Uterus (tissue), 4 donors: Measurements from ENCODE around the gene DNAJB1. TPM values are rescaled to one million over a fixed set of nuclear protein-coding genes. Genes with fewer than 3 reads are reported as not detected.
A peak's percentile ranks its signal among the peaks of the same experiment; 100 is the strongest.

ENCODE experiments used
- DNase-seq, 2 donors: peaks; one replicate each; pipeline ENCODE4 v3.0.0-alpha.2; 2019 to 2020
- H3K27ac ChIP-seq, 2 donors: fragments of 200-600 bp; sonication (generic); 1 replicate in 1 of 2; 2 replicates in 1 of 2; pipeline ENCODE4 v1.5.1; 2016 to 2018
- H3K27me3 ChIP-seq, 2 donors: fragments of 200-600 bp; sonication (generic); one replicate each; pipeline ENCODE4 v1.5.1; 2018 to 2019; ENCODE audit warnings: control low read depth in 1 of 2
- H3K36me3 ChIP-seq, 2 donors: fragments of 200-600 bp; sonication (generic); one replicate each; pipeline ENCODE4 v1.5.1; 2019; ENCODE audit warnings: control low read depth in 1 of 2
- H3K4me1 ChIP-seq, 2 donors: fragments of 200-600 bp; sonication (generic); one replicate each; pipeline ENCODE4 v1.5.1; 2018 to 2019; ENCODE audit warnings: control low read depth in 1 of 2
- H3K4me3 ChIP-seq, 2 donors: fragments of 200-600 bp; sonication (generic); 1 replicate in 1 of 2; 2 replicates in 1 of 2; pipeline ENCODE4 v1.5.1; 2018 to 2019; ENCODE audit warnings: mild to moderate bottlenecking in 1 of 2
- H3K9me3 ChIP-seq, 2 donors: fragments of 200-600 bp; sonication (generic); one replicate each; pipeline ENCODE4 v1.5.1; 2019; ENCODE audit warnings: control low read depth in 1 of 2
- POLR2A ChIP-seq, 2 donors: fragments of 450-650 bp; IDR thresholded peaks; one replicate each; pipeline ENCODE4 v1.6.1; 2016; ENCODE audit warnings: antibody characterized with exemption in 2 of 2, mild to moderate bottlenecking in 1 of 2, moderate library complexity in 1 of 2
- intact Hi-C: fragments of 100-400 bp; cut with DNase I; formaldehyde crosslinking; loops from one replicate; pipeline ENCODE4 v1.15.1; 2023; ENCODE audit warnings: low total_unique reads
- total RNA-seq, 4 donors: library from RNA; depleted of rRNA in 3 of 4; stranded (reverse); fragments of >200 nt in 3 of 4; gene quantifications; one replicate each; pipeline versions ENCODE4 v1.1.0 to v1.2.4, GENCODE V29; 2014 to 2023
- TF ChIP-seq, protein P1 (sequence below), 4 experiments: fragments of 200-600 bp in 2 of 4; fragments of 450-650 bp in 2 of 4; sonication (generic) in 2 of 4; IDR thresholded peaks; one replicate each; pipeline ENCODE4 v1.5.1; 2016 to 2019; ENCODE audit warnings: antibody characterized with exemption in 4 of 4, mild to moderate bottlenecking in 2 of 4, moderate library complexity in 1 of 4
- donor health status: DM: yes; HTN: yes; CAD: no.

The DNAJB1 gene
- total RNA-seq, 4 donors from 2014 or later, result 10.2 to 66.9 (median 40.6) TPM

DNA sequence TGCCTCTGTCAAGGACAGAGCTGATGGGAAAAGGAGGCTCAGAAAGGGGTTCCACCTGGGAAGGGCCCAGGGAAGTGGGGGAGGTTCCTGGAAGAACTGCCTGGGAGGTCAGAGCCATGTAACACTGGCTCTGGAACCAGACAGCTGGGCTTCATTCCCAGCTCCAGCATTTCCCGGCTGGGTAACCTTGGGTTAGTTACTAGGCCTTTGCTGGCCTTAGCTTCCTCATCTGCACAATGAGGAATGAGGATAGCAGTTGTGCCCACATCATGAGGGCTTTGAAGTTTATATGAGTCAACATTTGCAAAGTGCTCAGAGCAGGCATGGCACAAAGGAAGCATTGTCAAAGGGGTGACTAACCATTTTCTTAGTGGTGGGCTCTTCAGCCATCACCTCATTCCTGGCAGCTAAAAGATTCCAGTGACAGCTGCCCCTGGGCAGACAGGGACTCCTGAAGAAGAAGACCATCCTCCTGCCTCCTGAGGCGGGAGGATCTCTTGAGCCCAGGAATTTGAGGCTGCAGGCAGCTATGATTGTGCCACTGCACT lies 1.7 kb upstream of the DNAJB1 start:
- Histone ChIP-seq H3K36me3 (no peaks in the 10 kb centered on the region), H3K4me1 (peaks cover 0 to 6% of the 10 kb centered on the region in 2 donors), H3K27me3 (no peaks in the 10 kb centered on the region), H3K9me3 (no peaks in the 10 kb centered on the region), H3K4me3 (no peak overlapping the region), H3K27ac (peak overlapping the region; percentile 99 to 100)
- no peak for DNase-seq
- TF ChIP-seq POLR2A (IDR thresholded peaks at IDR 0.05), result no peak
- TF ChIP-seq, protein P1, sequence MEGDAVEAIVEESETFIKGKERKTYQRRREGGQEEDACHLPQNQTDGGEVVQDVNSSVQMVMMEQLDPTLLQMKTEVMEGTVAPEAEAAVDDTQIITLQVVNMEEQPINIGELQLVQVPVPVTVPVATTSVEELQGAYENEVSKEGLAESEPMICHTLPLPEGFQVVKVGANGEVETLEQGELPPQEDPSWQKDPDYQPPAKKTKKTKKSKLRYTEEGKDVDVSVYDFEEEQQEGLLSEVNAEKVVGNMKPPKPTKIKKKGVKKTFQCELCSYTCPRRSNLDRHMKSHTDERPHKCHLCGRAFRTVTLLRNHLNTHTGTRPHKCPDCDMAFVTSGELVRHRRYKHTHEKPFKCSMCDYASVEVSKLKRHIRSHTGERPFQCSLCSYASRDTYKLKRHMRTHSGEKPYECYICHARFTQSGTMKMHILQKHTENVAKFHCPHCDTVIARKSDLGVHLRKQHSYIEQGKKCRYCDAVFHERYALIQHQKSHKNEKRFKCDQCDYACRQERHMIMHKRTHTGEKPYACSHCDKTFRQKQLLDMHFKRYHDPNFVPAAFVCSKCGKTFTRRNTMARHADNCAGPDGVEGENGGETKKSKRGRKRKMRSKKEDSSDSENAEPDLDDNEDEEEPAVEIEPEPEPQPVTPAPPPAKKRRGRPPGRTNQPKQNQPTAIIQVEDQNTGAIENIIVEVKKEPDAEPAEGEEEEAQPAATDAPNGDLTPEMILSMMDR (IDR thresholded peaks at IDR 0.05), result no peak
- intact Hi-C loops, result no loop called here

DNA sequence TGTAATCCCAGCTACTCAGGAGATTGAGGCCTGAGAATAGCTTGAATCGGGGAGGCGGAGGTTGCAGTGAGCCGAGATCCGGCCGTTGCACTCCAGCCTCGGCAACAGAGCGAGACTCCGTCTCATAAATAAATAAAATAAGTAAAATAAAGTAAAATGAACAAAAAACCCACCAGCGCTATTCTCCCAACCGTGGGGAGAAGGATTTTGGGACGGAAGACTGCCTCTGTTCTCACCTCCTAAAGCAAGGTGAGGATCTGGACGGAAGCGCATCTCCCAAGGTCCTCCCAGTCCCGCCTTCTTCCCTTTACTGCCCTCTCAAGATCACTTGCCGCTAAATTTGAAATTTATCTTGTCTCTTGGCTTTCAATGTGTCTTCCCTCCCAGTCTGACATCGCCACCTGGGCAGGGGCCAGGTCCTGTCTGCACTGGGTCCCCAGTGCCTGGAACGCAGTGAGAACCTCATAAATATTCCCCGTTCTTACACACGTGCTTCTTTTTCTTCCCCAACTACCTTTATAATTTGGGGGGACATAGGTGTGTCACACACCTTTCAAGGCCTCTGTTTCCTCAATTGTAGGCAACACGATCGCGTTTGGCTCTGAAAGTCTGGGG lies 1.2 kb upstream of the DNAJB1 start:
- H3K9me3 ChIP-seq, result no peaks in the 10 kb centered on the region
- H3K4me1 ChIP-seq, result peaks cover 0 to 6% of the 10 kb centered on the region in 2 donors
- DNase-seq, result no peak
- peak overlapping the region; percentile 99 to 100 for H3K27ac ChIP-seq
- no peaks in the 10 kb centered on the region for H3K36me3 ChIP-seq
- no peaks in the 10 kb centered on the region for H3K27me3 ChIP-seq
- intact Hi-C loops, result no loop called here
- TF ChIP-seq, protein P1 (IDR thresholded peaks at IDR 0.05), result no peak
- TF ChIP-seq POLR2A (IDR thresholded peaks at IDR 0.05), result no peak
- H3K4me3 ChIP-seq, result no peak overlapping the region

DNA sequence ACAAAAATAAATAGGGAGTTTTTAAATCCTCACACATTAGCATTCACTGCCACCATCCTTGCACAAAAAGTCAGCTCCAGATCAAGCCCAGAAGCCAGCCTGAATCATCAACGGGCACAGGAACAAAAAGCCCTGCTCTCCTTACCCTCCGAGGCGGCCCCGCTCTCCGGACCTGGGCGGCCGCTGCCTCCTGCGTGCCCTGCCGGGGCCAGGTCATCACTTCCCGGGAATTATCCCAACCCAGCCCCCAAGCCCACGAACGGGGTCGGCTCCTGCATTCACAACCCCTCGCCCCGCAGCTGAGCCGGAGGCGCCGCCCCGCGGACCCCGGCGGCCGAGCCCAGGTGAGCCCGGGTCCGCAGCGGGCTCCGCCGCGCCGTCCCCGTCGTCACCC lies 754 bp downstream of the DNAJB1 start:
- TF ChIP-seq, protein P1 (IDR thresholded peaks at IDR 0.05), result no peak
- no peak for TF ChIP-seq POLR2A (IDR thresholded peaks at IDR 0.05)

DNA sequence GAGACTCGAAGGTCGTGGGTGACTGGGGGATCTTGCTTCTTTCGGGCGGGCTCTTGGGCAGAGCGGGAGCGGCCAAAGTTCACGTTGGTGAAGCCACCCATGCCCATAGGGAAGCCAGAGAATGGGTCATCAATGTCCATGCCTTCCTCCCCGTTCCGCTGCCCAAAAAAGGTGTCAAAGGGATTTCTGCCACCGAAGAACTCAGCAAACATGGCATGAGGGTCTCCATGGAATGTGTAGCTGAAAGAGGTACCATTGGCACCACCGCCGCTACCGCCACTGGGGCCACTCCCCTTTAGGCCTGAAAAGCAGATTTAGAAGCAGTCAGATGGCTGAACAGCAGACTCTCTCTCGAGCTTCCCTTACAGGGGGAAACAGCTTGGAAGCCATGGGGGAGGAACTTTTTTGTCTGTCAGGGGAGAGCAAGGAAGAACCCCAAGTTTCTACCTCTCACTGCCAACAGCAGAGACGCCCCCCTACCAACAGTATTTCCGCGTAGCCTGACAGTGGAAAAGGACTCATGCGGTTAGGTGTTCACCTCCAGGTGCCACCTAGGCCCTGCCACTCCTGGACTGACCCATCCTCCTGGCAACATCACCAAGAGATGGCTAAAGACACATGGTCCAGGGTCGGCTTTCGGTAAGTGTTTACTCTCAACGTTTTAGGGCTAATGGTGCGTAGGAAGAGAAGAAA lies 1.3 kb downstream of the DNAJB1 start:
- H3K36me3 ChIP-seq, result no peaks in the 10 kb centered on the region
- DNase-seq, result no peak
- peak overlapping the region; percentile 78 to 100 for H3K4me3 ChIP-seq
- H3K9me3 ChIP-seq, result no peaks in the 10 kb centered on the region
- intact Hi-C loops, result no loop called here
- no peaks in the 10 kb centered on the region for H3K27me3 ChIP-seq
- TF ChIP-seq, protein P1 (IDR thresholded peaks at IDR 0.05), result no peak
- no peak for TF ChIP-seq POLR2A (IDR thresholded peaks at IDR 0.05)
- peak overlapping the region; percentile 99 to 100 for H3K27ac ChIP-seq
- H3K4me1 ChIP-seq, result peaks cover 0 to 6% of the 10 kb centered on the region in 2 donors

More for the DNA sequence above, 754 bp downstream of the DNAJB1 start:
- DNase-seq, result no peak
- Histone ChIP-seq H3K4me1 (peaks cover 0 to 6% of the 10 kb centered on the region in 2 donors), H3K4me3 (peak overlapping the region; percentile 78 to 100), H3K9me3 (no peaks in the 10 kb centered on the region), H3K27ac (peak overlapping the region; percentile 99 to 100), H3K36me3 (no peaks in the 10 kb centered on the region), H3K27me3 (no peaks in the 10 kb centered on the region)
- intact Hi-C loops, result no loop called here

DNA sequence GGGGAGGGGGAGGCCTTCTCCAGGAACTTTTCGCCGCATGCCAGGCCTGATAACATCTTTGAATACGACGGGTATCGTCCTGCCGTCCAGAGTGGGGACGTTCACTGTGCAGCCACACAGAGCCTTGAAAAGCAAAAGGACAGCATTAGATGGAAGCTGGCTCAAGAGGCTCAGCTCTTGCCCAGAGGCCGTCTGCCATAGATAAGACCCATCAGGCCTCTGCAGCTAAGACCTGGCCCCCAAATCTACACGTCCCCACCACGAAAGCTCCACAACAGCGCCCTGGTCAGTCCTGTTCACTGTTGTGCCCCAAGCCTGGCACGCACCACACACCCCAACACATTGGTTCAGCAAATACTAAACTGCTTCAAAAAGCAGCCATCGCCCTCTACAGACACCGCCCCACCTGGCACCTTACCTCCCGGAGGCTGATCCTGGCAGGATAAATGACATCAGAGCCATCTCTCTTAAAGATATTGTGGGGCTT lies 2.1 kb downstream of the DNAJB1 start:
- intact Hi-C loops, result no loop called here

More for the DNA sequence above, 2.1 kb downstream of the DNAJB1 start:
- Histone ChIP-seq H3K4me3 (peak overlapping the region in 1 of 2 donors; percentile 100), H3K27me3 (no peaks in the 10 kb centered on the region), H3K36me3 (no peaks in the 10 kb centered on the region), H3K9me3 (no peaks in the 10 kb centered on the region), H3K27ac (peak overlapping the region; percentile 24 to 99), H3K4me1 (peaks cover 0 to 6% of the 10 kb centered on the region in 2 donors)
- DNase-seq, result no peak
- TF ChIP-seq, protein P1 (IDR thresholded peaks at IDR 0.05), result no peak
- TF ChIP-seq POLR2A (IDR thresholded peaks at IDR 0.05), result no peak
